ENCODE measurements around the gene GPC1. TPM values are rescaled to one million over a fixed set of nuclear protein-coding genes. Genes with fewer than 3 reads are reported as not detected.

The GPC1 gene
- polyA plus RNA-seq, 1 of the 3 experiments (the other 2 are of a cell fraction): 65.5 TPM

DNA sequence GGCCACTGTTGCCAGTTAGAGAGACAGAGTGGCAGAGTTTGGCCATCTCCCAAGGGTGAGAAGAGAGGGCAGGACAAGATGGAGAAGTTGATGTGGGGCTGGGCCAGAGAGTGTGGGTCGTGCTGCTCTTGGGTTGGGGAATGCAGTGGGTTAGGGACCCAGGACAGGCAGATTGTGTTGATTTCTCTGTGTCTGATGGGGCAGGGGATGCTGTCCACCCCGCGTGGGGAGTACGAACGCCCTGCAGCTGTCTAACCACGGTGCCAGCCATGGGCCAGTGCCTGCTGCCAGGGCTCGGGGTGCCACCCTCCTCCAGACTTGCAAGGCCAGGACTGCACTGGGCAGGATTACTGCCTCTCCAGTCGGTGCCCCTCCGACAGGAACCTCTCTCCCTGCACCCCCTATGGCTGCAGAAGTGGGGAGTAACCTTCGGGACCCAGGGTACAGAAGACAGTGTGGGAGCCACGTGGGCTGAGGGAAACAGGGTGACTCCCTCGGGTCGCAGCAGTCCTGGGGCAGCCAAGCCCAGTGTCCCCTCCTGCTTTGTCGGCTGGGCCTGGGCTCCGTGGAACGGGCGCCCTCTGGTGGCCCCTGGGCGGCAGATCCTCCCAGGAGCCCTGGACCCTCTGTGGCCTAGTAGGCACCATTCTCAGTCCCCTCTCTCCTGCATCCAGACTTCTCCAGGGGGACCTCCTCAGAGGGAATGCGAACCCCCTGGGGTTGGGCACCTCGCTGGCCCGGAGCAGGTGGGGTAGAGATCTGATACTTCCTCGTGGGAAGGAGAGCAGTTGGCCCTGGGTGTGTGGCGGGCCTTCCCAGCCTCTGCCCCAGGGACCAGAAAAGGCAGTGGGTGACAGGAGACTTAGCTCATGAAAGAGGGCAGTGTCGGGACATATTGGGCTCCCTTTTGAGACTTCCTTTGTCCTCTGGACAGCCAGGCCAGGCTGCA lies 2.7 kb downstream of the GPC1 start:
- H3K4me3 ChIP-seq (ENCODE audit: low read depth in 2 of 2, low read length in 1 of 2): peak overlapping the region in 1 of 2 experiments; percentile 23; a peak in 2 of 4 replicates
- H3K9me3 ChIP-seq: no peaks in the 10 kb centered on the region
- peaks cover 53% of the 10 kb centered on the region for H4K20me1 ChIP-seq (ENCODE audit: insufficient read depth)
- DNase-seq: peak; percentile 94
- peaks cover 14 to 17% of the 10 kb centered on the region in 2 experiments; a peak in 2 of 4 replicates for H3K4me1 ChIP-seq (ENCODE audit: control insufficient read depth in 1 of 2, insufficient read depth in 2 of 2, low read depth in 1 of 2, low read length in 1 of 2)
- TF ChIP-seq JUND (IDR thresholded peaks at IDR 0.05) (no peak), SMC3 (IDR thresholded peaks at IDR 0.05; ENCODE audit: low read depth, low read length) (peak; percentile 95), RAD21 (IDR thresholded peaks at IDR 0.05; ENCODE audit: low read length) (peak; percentile 94)
- TF ChIP-seq, protein P1, sequence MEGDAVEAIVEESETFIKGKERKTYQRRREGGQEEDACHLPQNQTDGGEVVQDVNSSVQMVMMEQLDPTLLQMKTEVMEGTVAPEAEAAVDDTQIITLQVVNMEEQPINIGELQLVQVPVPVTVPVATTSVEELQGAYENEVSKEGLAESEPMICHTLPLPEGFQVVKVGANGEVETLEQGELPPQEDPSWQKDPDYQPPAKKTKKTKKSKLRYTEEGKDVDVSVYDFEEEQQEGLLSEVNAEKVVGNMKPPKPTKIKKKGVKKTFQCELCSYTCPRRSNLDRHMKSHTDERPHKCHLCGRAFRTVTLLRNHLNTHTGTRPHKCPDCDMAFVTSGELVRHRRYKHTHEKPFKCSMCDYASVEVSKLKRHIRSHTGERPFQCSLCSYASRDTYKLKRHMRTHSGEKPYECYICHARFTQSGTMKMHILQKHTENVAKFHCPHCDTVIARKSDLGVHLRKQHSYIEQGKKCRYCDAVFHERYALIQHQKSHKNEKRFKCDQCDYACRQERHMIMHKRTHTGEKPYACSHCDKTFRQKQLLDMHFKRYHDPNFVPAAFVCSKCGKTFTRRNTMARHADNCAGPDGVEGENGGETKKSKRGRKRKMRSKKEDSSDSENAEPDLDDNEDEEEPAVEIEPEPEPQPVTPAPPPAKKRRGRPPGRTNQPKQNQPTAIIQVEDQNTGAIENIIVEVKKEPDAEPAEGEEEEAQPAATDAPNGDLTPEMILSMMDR (IDR thresholded peaks at IDR 0.05): peak; percentile 89
- H3K9me2 ChIP-seq: no peaks in the 10 kb centered on the region
- H3K79me2 ChIP-seq (ENCODE audit: insufficient read depth): peaks cover 48% of the 10 kb centered on the region
- CTCF ChIA-PET: interaction anchor here (0.6 to 4.1 kb wide), 25 partner anchors 9 to 294 kb away, joined by 3 to 35 read pairs (median 3); no protein-coding TSS in a partner anchor
- WGBS (ENCODE audit: low lambda C conversion rate): 9% methylated on average over 14 of the region's 24 CpGs
- 0 out of 2 replicates have a peak overlapping the region, but pooled peaks have one; percentile 8 for H3K9ac ChIP-seq
- peak overlapping the region; percentile 90 for H3K4me2 ChIP-seq
- H3K36me3 ChIP-seq (replicated peaks in 1 of 2; ENCODE audit: control insufficient read depth in 1 of 2, insufficient read depth in 2 of 2, low read length in 1 of 2): no peaks in the 10 kb centered on the region
- POLR2A ChIA-PET: no interaction called here
- no peaks in the 10 kb centered on the region for H3K27me3 ChIP-seq (ENCODE audit: insufficient read depth)
- H2AFZ ChIP-seq (ENCODE audit: low read depth): no peak overlapping the region
- H3F3A ChIP-seq (replicated peaks; ENCODE audit: insufficient read depth): peaks cover 4% of the 10 kb centered on the region
- H3K27ac ChIP-seq (ENCODE audit: low read depth in 2 of 2, low read length in 1 of 2): no peak overlapping the region

DNA sequence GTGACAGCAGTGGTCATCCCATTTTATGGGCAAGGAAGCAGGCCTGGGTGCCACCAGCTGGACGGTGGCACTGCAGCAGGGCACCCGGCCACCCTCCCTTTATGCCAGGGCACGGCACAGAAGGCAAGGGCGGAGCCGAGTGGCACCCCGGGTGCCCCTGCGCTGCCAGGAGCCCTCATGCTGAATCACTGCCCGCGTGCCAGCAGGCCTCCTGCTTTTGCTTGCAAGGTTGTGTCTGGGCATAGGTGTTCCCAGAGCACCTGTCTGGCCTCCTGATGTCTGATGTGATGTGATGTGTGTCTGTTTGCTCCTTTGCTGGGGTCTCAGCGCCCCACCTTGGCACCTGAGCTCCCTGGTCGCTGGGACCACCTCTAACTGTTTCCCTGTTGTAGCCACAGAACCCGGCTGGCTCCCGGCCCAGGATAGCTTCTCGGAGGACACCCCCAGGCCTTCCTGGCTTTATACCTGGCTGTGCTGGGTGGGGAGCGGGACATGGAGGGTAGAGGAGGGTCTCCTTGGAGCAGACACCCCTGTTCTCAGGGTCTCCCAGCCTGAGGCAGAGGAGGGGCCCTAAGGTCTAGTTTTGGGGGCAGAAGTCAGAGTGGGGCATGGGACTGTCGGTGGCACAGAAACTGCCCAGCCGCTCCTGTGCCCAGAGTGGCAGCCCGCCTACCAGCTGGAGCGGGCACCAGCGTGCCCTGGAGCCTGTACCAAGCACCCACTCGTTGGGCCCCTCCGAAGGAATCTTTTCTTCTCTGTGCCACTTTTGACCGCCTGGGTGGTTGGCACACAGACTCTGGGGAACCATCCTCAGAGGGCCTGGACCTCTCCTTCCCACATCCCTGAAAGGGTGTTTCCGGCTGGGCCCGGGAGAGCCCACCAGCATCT lies 3.6 kb downstream of the GPC1 start:
- H2AFZ ChIP-seq (ENCODE audit: low read depth): no peak overlapping the region
- CTCF ChIA-PET: interaction anchor here (0.6 to 4.1 kb wide), 24 partner anchors 8 to 295 kb away, joined by 3 to 35 read pairs (median 3); no protein-coding TSS in a partner anchor
- H3K9me2 ChIP-seq: no peaks in the 10 kb centered on the region
- peak overlapping the region; percentile 90; the same call in 1 of the 2 replicates for H3K4me2 ChIP-seq
- 0 out of 2 replicates have a peak overlapping the region, but pooled peaks have one; percentile 8 for H3K9ac ChIP-seq
- H4K20me1 ChIP-seq (ENCODE audit: insufficient read depth): peaks cover 61% of the 10 kb centered on the region
- TF ChIP-seq, protein P1 (IDR thresholded peaks at IDR 0.05): no peak
- TF ChIP-seq EP300 (IDR thresholded peaks at IDR 0.05; ENCODE audit: borderline replicate concordance in 1 of 2, low read depth in 1 of 2, low read length in 1 of 2) (no peak), FOXJ3 (CRISPR knock-in tag; IDR thresholded peaks at IDR 0.05) (no peak), NRF1 (IDR thresholded peaks at IDR 0.05; ENCODE audit: low read depth, low read length) (no peak), YY1 (IDR thresholded peaks at IDR 0.05; ENCODE audit: low read depth) (no peak), JUND (IDR thresholded peaks at IDR 0.05) (no peak), SIN3A (IDR thresholded peaks at IDR 0.05; ENCODE audit: borderline replicate concordance, low read depth, low read length) (no peak), SMC3 (IDR thresholded peaks at IDR 0.05; ENCODE audit: low read depth, low read length) (no peak), NFIC (IDR thresholded peaks at IDR 0.05; ENCODE audit: borderline replicate concordance) (no peak), FOXM1 (IDR thresholded peaks at IDR 0.05; ENCODE audit: low read depth) (no peak), GATA2 (CRISPR knock-in tag; IDR thresholded peaks at IDR 0.05) (no peak), CHD2 (IDR thresholded peaks at IDR 0.05; ENCODE audit: low read length, partially characterized antibody) (no peak), EZH2phosphoT487 (IDR thresholded peaks at IDR 0.05; ENCODE audit: borderline replicate concordance, low read depth) (no peak), MEF2A (IDR thresholded peaks at IDR 0.05; ENCODE audit: borderline replicate concordance, low read depth) (no peak), RXRA (IDR thresholded peaks at IDR 0.05; ENCODE audit: borderline replicate concordance, low read depth) (no peak), RFX5 (IDR thresholded peaks at IDR 0.05; ENCODE audit: low read length) (no peak)
- TF ChIP-seq, protein P2, sequence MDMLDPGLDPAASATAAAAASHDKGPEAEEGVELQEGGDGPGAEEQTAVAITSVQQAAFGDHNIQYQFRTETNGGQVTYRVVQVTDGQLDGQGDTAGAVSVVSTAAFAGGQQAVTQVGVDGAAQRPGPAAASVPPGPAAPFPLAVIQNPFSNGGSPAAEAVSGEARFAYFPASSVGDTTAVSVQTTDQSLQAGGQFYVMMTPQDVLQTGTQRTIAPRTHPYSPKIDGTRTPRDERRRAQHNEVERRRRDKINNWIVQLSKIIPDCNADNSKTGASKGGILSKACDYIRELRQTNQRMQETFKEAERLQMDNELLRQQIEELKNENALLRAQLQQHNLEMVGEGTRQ (IDR thresholded peaks at IDR 0.05; ENCODE audit: borderline replicate concordance, low read depth, low read length): no peak
- no peak overlapping the region; a peak in 1 of 4 replicates for H3K4me3 ChIP-seq (ENCODE audit: low read depth in 2 of 2, low read length in 1 of 2)
- no peak for DNase-seq
- POLR2A ChIA-PET: no interaction called here
- WGBS (ENCODE audit: low lambda C conversion rate): 70% methylated on average over 14 of the region's 25 CpGs
- H3K4me1 ChIP-seq (ENCODE audit: control insufficient read depth in 1 of 2, insufficient read depth in 2 of 2, low read depth in 1 of 2, low read length in 1 of 2): peaks cover 8 to 17% of the 10 kb centered on the region in 2 experiments; a peak in 2 of 4 replicates
- H3K27me3 ChIP-seq (ENCODE audit: insufficient read depth): no peaks in the 10 kb centered on the region
- peaks cover 4% of the 10 kb centered on the region for H3F3A ChIP-seq (replicated peaks; ENCODE audit: insufficient read depth)
- no peak overlapping the region for H3K27ac ChIP-seq (ENCODE audit: low read depth in 2 of 2, low read length in 1 of 2)
- no peaks in the 10 kb centered on the region for H3K36me3 ChIP-seq (replicated peaks in 1 of 2; ENCODE audit: control insufficient read depth in 1 of 2, insufficient read depth in 2 of 2, low read length in 1 of 2)
- peaks cover 48% of the 10 kb centered on the region for H3K79me2 ChIP-seq (ENCODE audit: insufficient read depth)
- no peaks in the 10 kb centered on the region for H3K9me3 ChIP-seq

All from SK-N-SH (cell line).